C4-2B (cell line): Measurements from ENCODE around the gene CAMTA1.

Experiments used
- ZFX ChIP-seq: fragments of 450-650 bp; IDR thresholded peaks from 2 replicates; pipeline ENCODE4 v1.6.1; 2017
- TF ChIP-seq, protein P1 (sequence below): fragments of 450-650 bp; conservative IDR thresholded peaks from 2 replicates; pipeline ENCODE4 v1.5.1; 2017; ENCODE audit warnings: mild to moderate bottlenecking

DNA sequence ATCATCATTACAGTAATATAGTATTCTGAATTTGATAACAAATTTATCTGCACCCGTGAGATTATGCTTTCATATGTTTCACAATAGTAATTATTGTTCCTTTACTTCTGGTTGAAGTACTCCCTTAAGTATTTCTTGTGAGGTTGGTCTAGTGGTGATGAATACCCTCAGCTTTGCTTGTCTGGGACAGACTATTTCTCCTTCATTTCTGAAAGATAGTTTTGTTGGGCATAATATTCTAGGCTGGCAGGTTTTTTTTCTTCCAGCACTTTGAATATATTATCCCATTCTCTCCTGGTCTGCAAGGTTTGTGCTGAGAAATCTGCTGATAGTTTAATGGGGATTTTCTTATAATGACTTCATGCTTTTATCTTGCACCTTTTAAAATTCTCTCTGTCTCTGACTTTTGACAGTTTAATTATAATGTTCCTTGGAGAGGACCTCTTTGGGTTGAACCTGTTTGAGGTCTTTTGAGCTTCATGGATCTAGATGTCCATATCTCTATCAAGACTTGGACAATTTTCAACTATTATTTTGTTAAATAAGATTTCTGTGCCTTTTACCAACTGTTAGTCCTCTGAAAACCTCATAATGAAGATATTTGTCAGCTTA, 614.4 kb downstream of the CAMTA1 start:
- TF ChIP-seq, protein P1, sequence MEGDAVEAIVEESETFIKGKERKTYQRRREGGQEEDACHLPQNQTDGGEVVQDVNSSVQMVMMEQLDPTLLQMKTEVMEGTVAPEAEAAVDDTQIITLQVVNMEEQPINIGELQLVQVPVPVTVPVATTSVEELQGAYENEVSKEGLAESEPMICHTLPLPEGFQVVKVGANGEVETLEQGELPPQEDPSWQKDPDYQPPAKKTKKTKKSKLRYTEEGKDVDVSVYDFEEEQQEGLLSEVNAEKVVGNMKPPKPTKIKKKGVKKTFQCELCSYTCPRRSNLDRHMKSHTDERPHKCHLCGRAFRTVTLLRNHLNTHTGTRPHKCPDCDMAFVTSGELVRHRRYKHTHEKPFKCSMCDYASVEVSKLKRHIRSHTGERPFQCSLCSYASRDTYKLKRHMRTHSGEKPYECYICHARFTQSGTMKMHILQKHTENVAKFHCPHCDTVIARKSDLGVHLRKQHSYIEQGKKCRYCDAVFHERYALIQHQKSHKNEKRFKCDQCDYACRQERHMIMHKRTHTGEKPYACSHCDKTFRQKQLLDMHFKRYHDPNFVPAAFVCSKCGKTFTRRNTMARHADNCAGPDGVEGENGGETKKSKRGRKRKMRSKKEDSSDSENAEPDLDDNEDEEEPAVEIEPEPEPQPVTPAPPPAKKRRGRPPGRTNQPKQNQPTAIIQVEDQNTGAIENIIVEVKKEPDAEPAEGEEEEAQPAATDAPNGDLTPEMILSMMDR, result no peak
- TF ChIP-seq ZFX, result no peak
